Stimulated activated CD8-positive, alpha-beta memory T cell treated with anti-CD3 and anti-CD28 coated beads, Interleukin-7, amount 100 ng/mL, for 4 hours (primary cell): Measurements from ENCODE around the gene TTC32.

Experiments
- DNase-seq, 2 donors: peaks; one replicate each; pipeline ENCODE4 v3.0.0-alpha.2; 2020; ENCODE audit warnings: low read depth in 2 of 2

Gene TTC32

GRCh38 chr2:19850056-19851050 lies 51.4 kb downstream of the TTC32 start:
- no peak for DNase-seq

DNA sequence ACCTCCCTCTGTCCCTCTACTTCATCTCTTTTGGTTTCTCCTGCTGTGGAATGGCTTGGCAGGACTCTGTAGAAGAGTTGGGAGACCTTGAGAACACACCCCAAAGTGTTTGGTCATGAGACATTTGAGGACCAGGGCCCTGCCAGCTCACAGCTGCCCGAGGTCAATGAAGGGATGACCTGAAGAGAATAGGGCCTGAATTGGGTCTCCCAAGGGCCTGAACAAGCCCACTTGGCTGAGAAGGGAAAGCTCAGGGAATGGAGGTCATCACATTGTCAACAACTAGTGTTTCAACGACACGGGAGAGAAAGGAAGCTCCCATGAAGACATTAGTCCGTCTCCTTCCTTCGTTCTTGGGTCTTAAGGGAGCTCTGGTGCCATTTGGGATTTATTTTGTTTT lies 52.8 kb downstream of the TTC32 start:
- no peak for DNase-seq

DNA sequence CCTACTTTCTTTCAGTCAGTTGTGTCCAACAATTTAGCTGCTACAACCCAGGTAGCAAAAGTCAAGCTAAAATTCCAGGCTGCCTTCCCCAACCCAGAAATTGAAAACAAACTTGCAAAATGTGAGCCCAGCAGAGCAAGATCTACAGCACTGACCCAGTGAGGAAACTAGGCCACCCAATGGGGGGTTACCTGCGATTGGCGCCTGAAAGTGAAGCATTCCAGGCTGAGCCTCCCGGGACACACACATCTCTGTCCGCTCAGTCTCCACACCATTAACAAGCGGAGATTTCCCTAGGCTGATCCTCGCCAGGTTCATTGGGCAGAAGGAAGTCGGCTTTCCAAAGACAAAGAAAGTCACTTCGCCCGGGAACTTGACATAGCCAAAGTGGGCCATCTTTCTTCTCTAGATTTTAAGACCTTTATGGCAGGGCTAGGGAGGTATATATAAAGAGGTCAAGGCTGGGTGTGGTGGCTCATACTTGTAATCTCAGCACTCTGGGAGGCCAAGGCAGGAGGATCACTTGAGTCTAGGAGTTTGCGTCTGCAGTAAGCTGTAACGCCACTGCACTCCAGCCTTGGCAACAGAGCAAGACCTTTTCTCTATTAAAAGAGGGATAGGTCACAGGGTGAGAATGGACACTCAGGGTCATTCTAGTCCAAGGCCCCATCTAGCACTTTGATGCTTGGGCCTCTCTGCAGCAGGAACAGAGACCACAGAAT lies 53.6 kb downstream of the TTC32 start:
- DNase-seq = no peak

DNA sequence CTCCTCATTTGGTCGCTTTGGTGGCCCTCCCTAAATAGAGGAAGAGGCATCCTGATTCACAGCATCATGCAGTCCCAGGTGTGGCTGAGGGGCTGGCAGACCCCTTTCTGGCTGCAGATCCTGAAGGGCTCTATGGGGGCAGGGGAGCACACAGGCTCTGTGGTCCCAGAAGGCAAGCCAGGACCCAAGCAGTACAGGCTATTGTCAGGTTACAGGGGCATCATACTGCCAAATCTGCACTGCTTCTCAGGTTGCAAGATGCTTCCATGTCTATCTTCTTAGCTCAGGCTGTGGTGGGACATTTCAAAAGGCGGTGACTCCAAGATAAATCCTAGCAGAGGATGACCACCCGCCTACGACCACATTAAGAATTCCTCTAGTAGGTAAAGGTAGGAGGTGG lies 54.3 kb downstream of the TTC32 start:
- no peak for DNase-seq
